GM23338 (cell line): ENCODE measurements around the gene HLA-C. TPM values are rescaled to one million over a fixed set of nuclear protein-coding genes. Genes with fewer than 3 reads are reported as not detected.

Source experiments
- ATAC-seq: fragments of 200-7000 bp; cut with Tn5 transposase; 3 replicates; pipeline ENCODE4 v1.9.1; 2020
- DNase-seq: peaks from one replicate; pipeline ENCODE4 v3.0.0-alpha.2; 2015; ENCODE audit warnings: low spot score
- H2AFZ ChIP-seq: fragments of 200-600 bp; sonication (generic); 2 replicates; pipeline ENCODE4 v1.8.0; 2016; ENCODE audit warnings: antibody characterized with exemption, mild to moderate bottlenecking, moderate library complexity
- H3F3A ChIP-seq: fragments of 200-600 bp; sonication (generic); replicated peaks from 2 replicates; pipeline ENCODE4 v1.8.0; 2017; ENCODE audit warnings: antibody characterized with exemption, mixed run types, low read depth
- H3K27ac ChIP-seq: fragments of 200-600 bp; sonication (generic); 2 replicates; pipeline ENCODE4 v1.6.1; 2016; ENCODE audit warnings: low read depth
- H3K27me3 ChIP-seq: fragments of 200-600 bp; sonication (generic); 2 replicates; pipeline ENCODE4 v1.8.0; 2016; ENCODE audit warnings: mild to moderate bottlenecking, mixed run types, moderate library complexity; ENCODE audit not compliant: insufficient read depth
- H3K36me3 ChIP-seq: fragments of 200-600 bp; sonication (generic); 2 replicates; pipeline ENCODE4 v1.8.0; 2016; ENCODE audit warnings: mild to moderate bottlenecking; ENCODE audit not compliant: insufficient read depth
- H3K4me1 ChIP-seq: fragments of 200-600 bp; sonication (generic); 2 replicates; pipeline ENCODE4 v1.8.0; 2016; ENCODE audit warnings: mild to moderate bottlenecking, moderate library complexity; ENCODE audit not compliant: insufficient read depth
- H3K4me2 ChIP-seq: fragments of 200-600 bp; sonication (generic); 2 replicates; pipeline ENCODE4 v1.7.1; 2017; ENCODE audit warnings: mixed run types
- H3K4me3 ChIP-seq: fragments of 200-600 bp; sonication (generic); 2 replicates; pipeline ENCODE4 v1.6.1; 2016; ENCODE audit warnings: mixed run types
- H3K79me2 ChIP-seq: fragments of 200-600 bp; sonication (generic); replicated peaks from 2 replicates; pipeline ENCODE4 v1.8.0; 2017; ENCODE audit warnings: mild to moderate bottlenecking; ENCODE audit not compliant: insufficient read depth
- H3K9me2 ChIP-seq: fragments of 200-600 bp; sonication (generic); 2 replicates; pipeline ENCODE4 v1.8.0; 2017; ENCODE audit not compliant: insufficient read depth
- H4K20me1 ChIP-seq: fragments of 200-600 bp; sonication (generic); replicated peaks from 2 replicates; pipeline ENCODE4 v1.8.0; 2017; ENCODE audit warnings: mild to moderate bottlenecking; ENCODE audit not compliant: insufficient read depth
- H3K27ac Mint-ChIP-seq: 2 replicates; pipeline ENCODE4 v1.8.0; 2020; ENCODE audit warnings: inconsistent platforms, mild to moderate bottlenecking, moderate library complexity, mixed read lengths
- H3K27me3 Mint-ChIP-seq: 3 replicates; pipeline ENCODE4 v1.8.0; 2022; ENCODE audit warnings: low read depth, mild to moderate bottlenecking, moderate library complexity, mixed read lengths, inconsistent platforms; ENCODE audit not compliant: insufficient read depth, poor library complexity
- H3K36me3 Mint-ChIP-seq: 3 replicates; pipeline ENCODE4 v1.8.0; 2021; ENCODE audit warnings: low read depth, mild to moderate bottlenecking, inconsistent platforms, moderate library complexity, mixed read lengths
- H3K4me1 Mint-ChIP-seq: 3 replicates; pipeline ENCODE4 v1.8.0; 2020; ENCODE audit warnings: mild to moderate bottlenecking, inconsistent platforms, mixed read lengths
- H3K4me3 Mint-ChIP-seq: 3 replicates; pipeline ENCODE4 v1.8.0; 2021; ENCODE audit warnings: moderate library complexity, mild to moderate bottlenecking, inconsistent platforms, mixed read lengths
- H3K9me3 Mint-ChIP-seq: 3 replicates; pipeline ENCODE4 v1.8.0; 2020; ENCODE audit warnings: moderate library complexity, mild to moderate bottlenecking, inconsistent platforms, mixed read lengths
- CREB1 ChIP-seq: fragments of 250-450 bp; sonication (Bioruptor Pico); IDR thresholded peaks from 2 replicates; pipeline ENCODE4 v1.5.0; 2020; ENCODE audit warnings: low read depth, mild to moderate bottlenecking, moderate library complexity
- EZH2phosphoT487 ChIP-seq: fragments of 200-600 bp; sonication (generic); IDR thresholded peaks from one replicate; pipeline ENCODE4 v1.8.1; 2018; ENCODE audit warnings: antibody characterized with exemption; ENCODE audit not compliant: unreplicated experiment
- JUNB ChIP-seq: IDR thresholded peaks from one replicate; pipeline ENCODE4 v1.6.1; 2016; ENCODE audit warnings: antibody characterized with exemption; ENCODE audit not compliant: unreplicated experiment
- NANOG ChIP-seq: IDR thresholded peaks from 2 replicates; pipeline ENCODE4 v1.6.1; 2016; ENCODE audit warnings: antibody characterized with exemption, borderline replicate concordance
- POLR2AphosphoS5 ChIP-seq: IDR thresholded peaks from 2 replicates; pipeline ENCODE4 v1.6.1; 2016; ENCODE audit warnings: antibody characterized with exemption, low read depth
- REST ChIP-seq: IDR thresholded peaks from one replicate; pipeline ENCODE4 v1.6.1; 2018; ENCODE audit warnings: antibody characterized with exemption; ENCODE audit not compliant: unreplicated experiment
- STAT1 ChIP-seq: IDR thresholded peaks from one replicate; pipeline ENCODE4 v1.6.1; 2016; ENCODE audit warnings: antibody characterized with exemption; ENCODE audit not compliant: unreplicated experiment
- ZNF114 ChIP-seq: fragments of 250-450 bp; sonication (Bioruptor Pico); IDR thresholded peaks from 2 replicates; pipeline ENCODE4 v1.5.0; 2020; ENCODE audit warnings: mild to moderate bottlenecking, moderate library complexity
- ZNF462 ChIP-seq: fragments of 250-450 bp; sonication (Bioruptor Pico); IDR thresholded peaks from 2 replicates; pipeline ENCODE4 v1.5.0; 2020; ENCODE audit warnings: mild to moderate bottlenecking, moderate library complexity
- polyA plus RNA-seq: library from polyadenylated mRNA; unstranded; fragments of >200 nt; fragmentation: Nextera tagmentation; extraction: Ambion mirVana; gene quantifications from 2 replicates; pipeline ENCODE4 v1.2.1, GENCODE V29; 2016
- total RNA-seq: library from RNA; depleted of rRNA; stranded (reverse); fragments of >200 nt; shearing (Covaris generic); gene quantifications from 2 replicates; pipeline ENCODE4 v1.2.3, GENCODE V29; 2014
- TF ChIP-seq, protein P1 (sequence below), 2 experiments: fragments of 200-600 bp in 1 of 2; sonication (generic) in 1 of 2; conservative IDR thresholded peaks; 2 replicates each; pipeline versions ENCODE4 v1.5.1 to v1.6.1; 2016 to 2017; ENCODE audit warnings: antibody characterized with exemption in 2 of 2, low read depth in 2 of 2, mild to moderate bottlenecking in 2 of 2, moderate library complexity in 1 of 2

Gene HLA-C
- total and polyA plus RNA-seq, 2 experiments from 2014 or later: 73.1 to 116 TPM

- TF ChIP-seq, protein P1, sequence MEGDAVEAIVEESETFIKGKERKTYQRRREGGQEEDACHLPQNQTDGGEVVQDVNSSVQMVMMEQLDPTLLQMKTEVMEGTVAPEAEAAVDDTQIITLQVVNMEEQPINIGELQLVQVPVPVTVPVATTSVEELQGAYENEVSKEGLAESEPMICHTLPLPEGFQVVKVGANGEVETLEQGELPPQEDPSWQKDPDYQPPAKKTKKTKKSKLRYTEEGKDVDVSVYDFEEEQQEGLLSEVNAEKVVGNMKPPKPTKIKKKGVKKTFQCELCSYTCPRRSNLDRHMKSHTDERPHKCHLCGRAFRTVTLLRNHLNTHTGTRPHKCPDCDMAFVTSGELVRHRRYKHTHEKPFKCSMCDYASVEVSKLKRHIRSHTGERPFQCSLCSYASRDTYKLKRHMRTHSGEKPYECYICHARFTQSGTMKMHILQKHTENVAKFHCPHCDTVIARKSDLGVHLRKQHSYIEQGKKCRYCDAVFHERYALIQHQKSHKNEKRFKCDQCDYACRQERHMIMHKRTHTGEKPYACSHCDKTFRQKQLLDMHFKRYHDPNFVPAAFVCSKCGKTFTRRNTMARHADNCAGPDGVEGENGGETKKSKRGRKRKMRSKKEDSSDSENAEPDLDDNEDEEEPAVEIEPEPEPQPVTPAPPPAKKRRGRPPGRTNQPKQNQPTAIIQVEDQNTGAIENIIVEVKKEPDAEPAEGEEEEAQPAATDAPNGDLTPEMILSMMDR (conservative IDR thresholded peaks at IDR 0.05; ENCODE audit: low read depth in 2 of 2): no peak
- TF ChIP-seq ZNF462 (CRISPR knock-in tag): no peak
- TF ChIP-seq STAT1: no peak
- TF ChIP-seq JUNB: no peak
- no peak for TF ChIP-seq ZNF114 (CRISPR knock-in tag)
- TF ChIP-seq POLR2AphosphoS5: no peak
Observed at GRCh38 chr6:31272836-31273626, 1.1 kb upstream of the HLA-C start (continued).

GRCh38 chr6:31272436-31272835, 544 bp upstream of the HLA-C start:
- no peaks in the 10 kb centered on the region for H3K9me2 ChIP-seq
- Mint-ChIP-seq H3K9me3 (no peaks in the 10 kb centered on the region), H3K4me3 (peak overlapping the region; percentile 77), H3K4me1 (peaks cover 14% of the 10 kb centered on the region), H3K36me3 (peaks cover 25% of the 10 kb centered on the region), H3K27me3 (peaks cover 22% of the 10 kb centered on the region), H3K27ac (no peak overlapping the region)
- H4K20me1 ChIP-seq: no peaks in the 10 kb centered on the region
- ATAC-seq: no peak
- H3K4me3 ChIP-seq: peak overlapping the region; percentile 55
- peak overlapping the region; percentile 84 for H3K4me2 ChIP-seq
- peaks cover 7% of the 10 kb centered on the region for H3K4me1 ChIP-seq
- no peaks in the 10 kb centered on the region for H3K36me3 ChIP-seq
- H3K27ac ChIP-seq: no peak overlapping the region
- peak; percentile 23 for DNase-seq
- no peak for TF ChIP-seq EZH2phosphoT487
- no peak for TF ChIP-seq POLR2AphosphoS5
- TF ChIP-seq JUNB: no peak
- TF ChIP-seq CREB1: no peak
- no peak for TF ChIP-seq REST
- no peak for TF ChIP-seq STAT1
- TF ChIP-seq NANOG: no peak
- H3K79me2 ChIP-seq: no peaks in the 10 kb centered on the region
- H3K27me3 ChIP-seq: peaks cover 11% of the 10 kb centered on the region; the same call in 1 of the 2 replicates
- peak overlapping the region; percentile 72; the same call in 1 of the 2 replicates for H2AFZ ChIP-seq
- H3F3A ChIP-seq: no peaks in the 10 kb centered on the region
